A673 (cell line): Measurements from ENCODE around the gene RPL34. TPM values are rescaled to one million over a fixed set of nuclear protein-coding genes. Genes with fewer than 3 reads are reported as not detected.
A peak's percentile ranks its signal among the peaks of the same experiment; 100 is the strongest.

Source experiments
- BruUV-seq: library from RNA; stranded (reverse); fragments of 400-500 nt; replicated peaks from 2 replicates; lab custom pipeline; 2021; lab: Mats Ljungman, UMichigan
- CTCF ChIA-PET: fragments of 300-600 bp; sonication (Branson Sonifier 250); formaldehyde crosslinking; loops from one replicate; lab custom pipeline; 2022; ENCODE audit warnings: antibody characterized with exemption; lab: Charles Lee
- POLR2A ChIA-PET: fragments of 300-600 bp; sonication (Branson Sonifier 250); formaldehyde crosslinking; loops from one replicate; lab custom pipeline; 2022; ENCODE audit warnings: antibody characterized with exemption; ENCODE audit not compliant: low non-redundant PET; lab: Charles Lee
- DNase-seq: peaks from one replicate; pipeline ENCODE4 v3.0.0-alpha.2; 2015; ENCODE audit warnings: low spot score
- H3K27ac ChIP-seq: fragments of 200-600 bp; sonication (generic); 2 replicates; pipeline ENCODE4 v1.5.1; 2016; ENCODE audit warnings: mixed run types, low read depth, mild to moderate bottlenecking, mixed read lengths, antibody characterized with exemption, low read length; ENCODE audit not compliant: poor library complexity, severe bottlenecking
- H3K27me3 ChIP-seq: fragments of 200-600 bp; sonication (generic); replicated peaks from 2 replicates; pipeline ENCODE4 v1.6.1; 2017; ENCODE audit warnings: mixed run types, low read depth, mild to moderate bottlenecking, mixed read lengths, antibody characterized with exemption, low read length; ENCODE audit not compliant: insufficient read depth, poor library complexity
- H3K36me3 ChIP-seq: fragments of 200-600 bp; sonication (generic); 2 replicates; pipeline ENCODE4 v1.6.1; 2016; ENCODE audit warnings: mixed run types, mild to moderate bottlenecking, mixed read lengths, antibody characterized with exemption, low read length; ENCODE audit not compliant: insufficient read depth, poor library complexity, severe bottlenecking
- H3K4me1 ChIP-seq: fragments of 200-600 bp; sonication (generic); 2 replicates; pipeline ENCODE4 v1.6.1; 2017; ENCODE audit warnings: mixed run types, mild to moderate bottlenecking, mixed read lengths, antibody characterized with exemption, low read length; ENCODE audit not compliant: insufficient read depth, poor library complexity, severe bottlenecking
- H3K4me3 ChIP-seq: fragments of 200-600 bp; sonication (generic); 2 replicates; pipeline ENCODE4 v1.5.1; 2016; ENCODE audit warnings: low read depth, mixed run types, mild to moderate bottlenecking, mixed read lengths, low read length; ENCODE audit not compliant: poor library complexity, severe bottlenecking
- H3K9me3 ChIP-seq: fragments of 200-600 bp; sonication (generic); 2 replicates; pipeline ENCODE4 v1.6.1; 2016; ENCODE audit warnings: mixed run types, low read depth, mild to moderate bottlenecking, mixed read lengths, antibody characterized with exemption, low read length; ENCODE audit not compliant: poor library complexity, severe bottlenecking
- CTCF ChIP-seq: fragments of 300-800, 200-600 bp; sonication (generic); conservative IDR thresholded peaks from 2 replicates; pipeline ENCODE4 v1.5.1; 2017; ENCODE audit warnings: low read depth, mild to moderate bottlenecking, antibody characterized with exemption, low read length, moderate library complexity, mixed read lengths
- EZH2 ChIP-seq: fragments of 200-600 bp; sonication (generic); IDR thresholded peaks from 2 replicates; pipeline ENCODE4 v1.6.1; 2017; ENCODE audit warnings: borderline replicate concordance, low read depth, mild to moderate bottlenecking, mixed read lengths, antibody characterized with exemption, low read length; ENCODE audit not compliant: poor library complexity, severe bottlenecking
- intact Hi-C: fragments of 100-400 bp; cut with micrococcal nuclease; formaldehyde crosslinking; loops from one replicate; pipeline ENCODE4 v1.10.0; 2022; ENCODE audit not compliant: unreplicated experiment
- total RNA-seq: library from RNA; stranded (reverse); gene quantifications from 2 replicates; pipeline ENCODE4 v1.2.3, GENCODE V29; 2021

RPL34 gene
- total RNA-seq, 1 experiment from 2014 or later, result 932 TPM

- CTCF ChIA-PET, result interaction anchor here (0.5 kb wide), 1 partner anchor 15 kb away, joined by 3 read pairs; no protein-coding TSS in a partner anchor
- H3K4me3 ChIP-seq, result peak overlapping the region; percentile 94
- intact Hi-C loops, result no loop called here
- POLR2A ChIA-PET, result interaction anchor here (0.5 kb wide), 1 partner anchor 759 kb away, joined by 6 read pairs; no protein-coding TSS in a partner anchor
- BruUV-seq, result no TSS peak
- TF ChIP-seq EZH2 (no peak), CTCF (no peak)
- DNase-seq, result peak; percentile 37
- peaks cover 5% of the 10 kb centered on the region for H3K36me3 ChIP-seq
- no peaks in the 10 kb centered on the region for H3K9me3 ChIP-seq
- peaks cover 10% of the 10 kb centered on the region for H3K4me1 ChIP-seq
- H3K27me3 ChIP-seq, result no peaks in the 10 kb centered on the region
- peak overlapping the region; percentile 90 for H3K27ac ChIP-seq
Observed at GRCh38 chr4:108651014-108651791, 30.8 kb downstream of the RPL34 start.

DNA sequence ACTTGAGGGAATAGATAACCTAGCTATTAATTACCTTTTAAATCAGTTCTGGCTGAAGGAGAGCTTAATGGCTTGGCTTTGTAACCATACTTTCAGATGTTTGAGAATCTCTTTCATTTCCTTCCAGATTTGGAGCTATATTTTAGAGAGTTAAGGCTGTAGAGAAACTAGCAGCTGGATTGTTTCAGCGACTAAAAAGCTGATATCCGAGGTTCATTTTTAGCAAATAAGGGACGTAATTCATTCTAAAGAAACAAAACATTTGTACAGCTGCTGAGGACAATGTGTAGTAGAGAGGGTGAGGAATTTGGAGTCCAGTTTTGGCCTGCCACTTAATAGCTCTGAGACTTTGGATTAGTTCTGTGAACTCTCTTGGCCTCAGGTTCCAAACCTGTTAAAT lies 42.3 kb downstream of the RPL34 start:
- no peaks in the 10 kb centered on the region for H3K9me3 ChIP-seq
- no TSS peak for BruUV-seq
- TF ChIP-seq EZH2, result no peak
- intact Hi-C loops, result no loop called here
- no peak for DNase-seq
- H3K27me3 ChIP-seq, result no peaks in the 10 kb centered on the region
- peaks cover 63% of the 10 kb centered on the region for H3K36me3 ChIP-seq
- peak overlapping the region; percentile 14 for H3K27ac ChIP-seq
- H3K4me3 ChIP-seq, result no peak overlapping the region
- H3K4me1 ChIP-seq, result no peaks in the 10 kb centered on the region
- ChIA-PET POLR2A (interaction anchor here (0.6 kb wide), 2 partner anchors 22 to 26 kb away, joined by 5 to 12 read pairs; no protein-coding TSS in a partner anchor), CTCF (no interaction called here)

- H3K36me3 ChIP-seq, result peaks cover 15% of the 10 kb centered on the region
Observed at GRCh38 chr4:108674356-108674977, 54.1 kb downstream of the RPL34 start.

More at GRCh38 chr4:108674356-108674977, 54.1 kb downstream of the RPL34 start:
- H3K4me3 ChIP-seq, result no peak overlapping the region
- H3K27me3 ChIP-seq, result no peaks in the 10 kb centered on the region
- TF ChIP-seq CTCF (no peak), EZH2 (no peak)
- H3K9me3 ChIP-seq, result no peaks in the 10 kb centered on the region
- intact Hi-C loops, result loop anchor here (10.0 kb wide), 1 partner anchor 620 kb away; no protein-coding TSS in a partner anchor
- peaks cover 34% of the 10 kb centered on the region for H3K4me1 ChIP-seq
- BruUV-seq, result no TSS peak
- DNase-seq, result peak; percentile 81
- CTCF ChIA-PET, result interaction anchor here (0.6 kb wide), 1 partner anchor 56 kb away, joined by 3 read pairs; no protein-coding TSS in a partner anchor
- POLR2A ChIA-PET, result no interaction called here
- H3K27ac ChIP-seq, result peak overlapping the region; percentile 83

Other genes starting within 250 kb of the RPL34 start
- gene OSTC, start 30.0 kb downstream of the RPL34 start, total RNA-seq, result 130 and 137 TPM in 2 replicates
- gene ETNPPL, start 142.5 kb downstream of the RPL34 start, total RNA-seq, result 0.31 and 0.52 TPM in 2 replicates